ENCODE measurements around the gene VLDLR.

- TF ChIP-seq CTCF (IDR thresholded peaks at IDR 0.05) (no peak), POLR2AphosphoS5 (IDR thresholded peaks at IDR 0.05; ENCODE audit: low read depth, low read length) (no peak), SIN3A (IDR thresholded peaks at IDR 0.05; ENCODE audit: borderline replicate concordance, insufficient read depth, low read depth, low read length) (no peak), TCF7L2 (IDR thresholded peaks at IDR 0.05; ENCODE audit: low read depth, low read length) (no peak)
These were observed 3.3 kb upstream of the VLDLR start for GRCh38 chr9:2618289-2618688.
